CD14-positive monocyte (primary cell): ENCODE results near the gene SH3BGRL2. TPM values are rescaled to one million over a fixed set of nuclear protein-coding genes. Genes with fewer than 3 reads are reported as not detected.
"Not testable (repeated sequence)": the region's sequence is repeated elsewhere in the genome, so short reads cannot be mapped to it uniquely, and the experiment has no call there.

Experiments
- DNase-seq, 3 donors: peaks; one replicate each; pipeline ENCODE4 v3.0.0-alpha.2; 2011 to 2022
- H2AFZ ChIP-seq: 2 replicates; pipeline ENCODE4 v1.6.0; 2012; ENCODE audit warnings: mild to moderate bottlenecking, low read depth, low read length, inconsistent platforms; ENCODE audit not compliant: insufficient read depth, poor library complexity, severe bottlenecking
- H3K27ac ChIP-seq, 2 donors: 1 replicate in 1 of 2; 2 replicates in 1 of 2; pipeline ENCODE4 v1.5.1; 2012 to 2013; ENCODE audit warnings: low read length in 2 of 2, control low read depth in 1 of 2, inconsistent platforms in 1 of 2, low read depth in 1 of 2, mild to moderate bottlenecking in 1 of 2
- H3K27me3 ChIP-seq, 2 donors: one replicate each; pipeline versions ENCODE4 v1.6.0 to v1.6.1; 2011 to 2013; ENCODE audit warnings: low read length in 2 of 2; ENCODE audit not compliant: control insufficient read depth in 2 of 2, insufficient read depth in 2 of 2
- H3K36me3 ChIP-seq, 2 donors: replicated peaks in 1 of 2; 1 replicate in 1 of 2; 2 replicates in 1 of 2; pipeline versions ENCODE4 v1.5.1 to v1.6.1; 2012 to 2013; ENCODE audit warnings: low read length in 2 of 2, control low read depth in 1 of 2, inconsistent platforms in 1 of 2, mild to moderate bottlenecking in 1 of 2; ENCODE audit not compliant: insufficient read depth in 2 of 2, control insufficient read depth in 1 of 2
- H3K4me1 ChIP-seq, 2 donors: 1 replicate in 1 of 2; 2 replicates in 1 of 2; pipeline versions ENCODE4 v1.5.1 to v1.6.1; 2012 to 2013; ENCODE audit warnings: low read length in 2 of 2, control low read depth in 1 of 2, inconsistent platforms in 1 of 2, mild to moderate bottlenecking in 1 of 2, moderate library complexity in 1 of 2; ENCODE audit not compliant: insufficient read depth in 2 of 2, control insufficient read depth in 1 of 2
- H3K4me2 ChIP-seq: replicated peaks from 2 replicates; pipeline ENCODE3; 2012; ENCODE audit warnings: low read length, moderate library complexity, mild to moderate bottlenecking; ENCODE audit not compliant: poor library complexity, severe bottlenecking; ENCODE audit errors: extremely low read depth
- H3K4me3 ChIP-seq, 3 experiments: fragments of 200-600 bp in 1 of 3; sonication (generic) in 1 of 3; replicated peaks in 1 of 3; 1 replicate in 2 of 3; 2 replicates in 1 of 3; pipeline ENCODE4 v1.5.1; 2011 to 2013; ENCODE audit warnings: low read length in 3 of 3, mild to moderate bottlenecking in 3 of 3, control low read depth in 2 of 3, low read depth in 2 of 3, inconsistent platforms in 1 of 3, moderate library complexity in 1 of 3
- H3K79me2 ChIP-seq: 2 replicates; pipeline ENCODE4 v1.6.0; 2012; ENCODE audit warnings: mild to moderate bottlenecking, control low read depth, inconsistent platforms, low read length, moderate library complexity; ENCODE audit not compliant: insufficient read depth
- H3K9ac ChIP-seq: 2 replicates; pipeline ENCODE4 v1.6.0; 2017; ENCODE audit warnings: low read length, mild to moderate bottlenecking; ENCODE audit not compliant: insufficient read depth, poor library complexity, severe bottlenecking
- H3K9me3 ChIP-seq, 2 donors: replicated peaks in 1 of 2; 1 replicate in 1 of 2; 2 replicates in 1 of 2; pipeline versions ENCODE4 v1.5.1 to v1.6.1; 2012 to 2013; ENCODE audit warnings: low read length in 2 of 2, control low read depth in 1 of 2; ENCODE audit not compliant: control insufficient read depth in 1 of 2, insufficient read depth in 1 of 2
- H4K20me1 ChIP-seq: 2 replicates; pipeline ENCODE4 v1.6.0; 2012; ENCODE audit warnings: mild to moderate bottlenecking, low read length, control low read depth, moderate library complexity; ENCODE audit not compliant: insufficient read depth
- H3K27ac Mint-ChIP-seq, 7 donors: one replicate each; pipeline ENCODE4 v1.8.0; 2020; ENCODE audit warnings: mild to moderate bottlenecking in 7 of 7, mixed read lengths in 7 of 7, moderate library complexity in 6 of 7, inconsistent platforms in 2 of 7
- H3K27me3 Mint-ChIP-seq, 3 donors: one replicate each; pipeline ENCODE4 v1.8.0; 2021 to 2022; ENCODE audit warnings: low read depth in 3 of 3, mild to moderate bottlenecking in 3 of 3, mixed read lengths in 3 of 3, moderate library complexity in 3 of 3, inconsistent platforms in 1 of 3
- H3K36me3 Mint-ChIP-seq, 2 donors: one replicate each; pipeline ENCODE4 v1.8.0; 2020; ENCODE audit warnings: mixed read lengths in 2 of 2, inconsistent platforms in 1 of 2, mild to moderate bottlenecking in 1 of 2
- H3K4me1 Mint-ChIP-seq: one replicate; pipeline ENCODE4 v1.8.0; 2020; ENCODE audit warnings: mild to moderate bottlenecking, mixed read lengths
- H3K4me3 Mint-ChIP-seq, 2 donors: one replicate each; pipeline ENCODE4 v1.8.0; 2020; ENCODE audit warnings: mild to moderate bottlenecking in 2 of 2, mixed read lengths in 2 of 2, moderate library complexity in 1 of 2
- H3K9me3 Mint-ChIP-seq, 7 donors: one replicate each; pipeline ENCODE4 v1.8.0; 2020 to 2022; ENCODE audit warnings: mixed read lengths in 7 of 7, mild to moderate bottlenecking in 6 of 7, moderate library complexity in 6 of 7, inconsistent platforms in 2 of 7
- CTCF ChIP-seq: fragments of 200-600 bp; IDR thresholded peaks from one replicate; pipeline ENCODE4 v1.8.0; 2022; ENCODE audit warnings: antibody characterized with exemption, mild to moderate bottlenecking
- WGBS: methylation state at CpG from one replicate; pipeline ENCODE4 v1.1.5; 2013; ENCODE audit warnings: missing lambda C conversion rate; ENCODE audit not compliant: insufficient coverage; 5-methylcytosine and 5-hydroxymethylcytosine counted together
- intact Hi-C, 2 donors: fragments of 100-400 bp; cut with micrococcal nuclease; formaldehyde crosslinking; loops; one replicate each; pipeline versions ENCODE4 v1.15.0 to v1.15.1; 2023
- polyA plus RNA-seq, 3 donors: library from polyadenylated mRNA; depleted of rRNA in 1 of 3; unstranded in 2 of 3; stranded (reverse) in 1 of 3; fragments of 300-500 nt in 2 of 3; fragments of >200 nt in 1 of 3; fragmentation: Illumina TruSeq in 2 of 3; gene quantifications; 1 replicate in 2 of 3; 2 replicates in 1 of 3; pipeline ENCODE4 v1.2.3, GENCODE V29; 2012 to 2021

SH3BGRL2 gene
- polyA plus RNA-seq, 3 donors = 0.03 to 0.30 (median 0.28) TPM

- intact Hi-C loops = no loop called here
Measured at GRCh38 chr6:79614326-79615305, 16.5 kb upstream of the SH3BGRL2 start.

GRCh38 chr6:79617518-79617941 lies 13.6 kb upstream of the SH3BGRL2 start:
- no peak for DNase-seq
- no peaks in the 10 kb centered on the region for H3K9me3 ChIP-seq
- H3K4me3 ChIP-seq = no peak overlapping the region
- no peak overlapping the region for H3K4me2 ChIP-seq
- no peaks in the 10 kb centered on the region for H4K20me1 ChIP-seq
- TF ChIP-seq CTCF = no peak
- no peak overlapping the region for H3K27ac ChIP-seq
- no peaks in the 10 kb centered on the region for H3K36me3 ChIP-seq
- no peaks in the 10 kb centered on the region for H3K36me3 Mint-ChIP-seq
- H3K27ac Mint-ChIP-seq = no peak overlapping the region
- H3K27me3 Mint-ChIP-seq = peaks cover 0 to 2% (median 2%) of the 10 kb centered on the region in 3 donors
- no peaks in the 10 kb centered on the region for H3K79me2 ChIP-seq
- no peak overlapping the region for H2AFZ ChIP-seq
- WGBS = 100% methylated on average over 1 of the region's 1 CpG
- no peaks in the 10 kb centered on the region for H3K4me1 ChIP-seq
- intact Hi-C loops = no loop called here
- peaks cover 0 to 4% (median 0%) of the 10 kb centered on the region in 7 donors for H3K9me3 Mint-ChIP-seq
- H3K27me3 ChIP-seq = no peaks in the 10 kb centered on the region
- no peaks in the 10 kb centered on the region for H3K4me1 Mint-ChIP-seq
- H3K4me3 Mint-ChIP-seq = no peak overlapping the region
- H3K9ac ChIP-seq = no peak overlapping the region

More at GRCh38 chr6:79614326-79615305, 16.5 kb upstream of the SH3BGRL2 start:
- H3K9me3 Mint-ChIP-seq = peaks cover 0 to 4% (median 0%) of the 10 kb centered on the region in 7 donors
- Histone ChIP-seq H3K9ac (no peak overlapping the region), H4K20me1 (no peaks in the 10 kb centered on the region), H3K9me3 (no peaks in the 10 kb centered on the region), H3K27me3 (no peaks in the 10 kb centered on the region), H3K4me3 (no peak overlapping the region), H3K27ac (no peak overlapping the region), H3K4me2 (no peak overlapping the region), H3K79me2 (no peaks in the 10 kb centered on the region), H3K4me1 (no peaks in the 10 kb centered on the region), H2AFZ (no peak overlapping the region), H3K36me3 (no peaks in the 10 kb centered on the region)
- no peak for TF ChIP-seq CTCF
- no peaks in the 10 kb centered on the region for H3K36me3 Mint-ChIP-seq
- WGBS = 86% methylated on average over 5 of the region's 7 CpGs
- peaks cover 0 to 2% (median 2%) of the 10 kb centered on the region in 3 donors for H3K27me3 Mint-ChIP-seq
- H3K4me3 Mint-ChIP-seq = no peak overlapping the region
- DNase-seq = no peak
- H3K4me1 Mint-ChIP-seq = no peaks in the 10 kb centered on the region
- H3K27ac Mint-ChIP-seq = no peak overlapping the region

GRCh38 chr6:79618425-79618824 lies 12.7 kb upstream of the SH3BGRL2 start:
- H3K4me3 Mint-ChIP-seq, H4K20me1 ChIP-seq: not testable (repeated sequence)

More at GRCh38 chr6:79618425-79618824, 12.7 kb upstream of the SH3BGRL2 start:
- H2AFZ ChIP-seq, H3K4me3 ChIP-seq, H3K4me1 Mint-ChIP-seq, H3K27me3 Mint-ChIP-seq, intact Hi-C loops, H3K4me1 ChIP-seq, H3K9me3 ChIP-seq, H3K9ac ChIP-seq, H3K27ac Mint-ChIP-seq, DNase-seq, H3K79me2 ChIP-seq, H3K27ac ChIP-seq, H3K9me3 Mint-ChIP-seq, H3K4me2 ChIP-seq, H3K36me3 ChIP-seq, H3K27me3 ChIP-seq, H3K36me3 Mint-ChIP-seq: not testable (repeated sequence)
- WGBS = 81% methylated on average over 9 of the region's 13 CpGs
